Lung (tissue), 12 donors: ENCODE data around the gene TREML4. TPM values are rescaled to one million over a fixed set of nuclear protein-coding genes. Genes with fewer than 3 reads are reported as not detected.

ENCODE experiments used
- ATAC-seq: fragments of 200-7000 bp; cut with Tn5 transposase; one replicate; pipeline ENCODE4 v1.9.1; 2020; ENCODE audit warnings: moderate number of reproducible peaks; ENCODE audit not compliant: insufficient read depth, low FRiP score
- DNase-seq, 3 donors: peaks; one replicate each; pipeline ENCODE4 v3.0.0-alpha.2; 2013 to 2017
- H3K27ac ChIP-seq, 2 donors: one replicate each; pipeline ENCODE4 v1.5.1; 2013; ENCODE audit warnings: mild to moderate bottlenecking in 2 of 2, moderate library complexity in 2 of 2, control low read depth in 1 of 2, inconsistent platforms in 1 of 2, low read depth in 1 of 2, low read length in 1 of 2
- H3K27me3 ChIP-seq, 3 donors: one replicate each; pipeline ENCODE4 v1.5.1; 2013; ENCODE audit warnings: low read length in 2 of 3; ENCODE audit not compliant: control insufficient read depth in 3 of 3, insufficient read depth in 3 of 3
- H3K36me3 ChIP-seq, 4 donors: one replicate each; pipeline ENCODE4 v1.5.1; 2013; ENCODE audit warnings: low read length in 4 of 4, mild to moderate bottlenecking in 1 of 4, moderate library complexity in 1 of 4; ENCODE audit not compliant: control insufficient read depth in 4 of 4, insufficient read depth in 4 of 4
- H3K4me1 ChIP-seq, 5 donors: one replicate each; pipeline ENCODE4 v1.5.1; 2013; ENCODE audit warnings: low read length in 5 of 5, mild to moderate bottlenecking in 2 of 5, moderate library complexity in 1 of 5; ENCODE audit not compliant: control insufficient read depth in 5 of 5, insufficient read depth in 5 of 5
- H3K4me3 ChIP-seq: one replicate; pipeline ENCODE4 v1.5.1; 2013; ENCODE audit warnings: mild to moderate bottlenecking, control low read depth, moderate library complexity
- H3K9ac ChIP-seq, 2 donors: one replicate each; pipeline ENCODE4 v1.5.1; 2013; ENCODE audit warnings: low read length in 2 of 2, control low read depth in 1 of 2; ENCODE audit not compliant: insufficient read depth in 1 of 2
- H3K9me3 ChIP-seq, 4 donors: one replicate each; pipeline ENCODE4 v1.5.1; 2013; ENCODE audit warnings: low read length in 3 of 4, mild to moderate bottlenecking in 1 of 4, moderate library complexity in 1 of 4; ENCODE audit not compliant: control insufficient read depth in 4 of 4, insufficient read depth in 3 of 4
- WGBS, 2 donors: extraction: QIAGEN DNeasy Blood & Tissue Kit; methylation state at CpG; one replicate each; pipeline ENCODE4 v1.1.7; 2013; 5-methylcytosine and 5-hydroxymethylcytosine counted together
- polyA plus RNA-seq, 2 donors: library from polyadenylated mRNA; stranded (reverse); fragments of 200-250 nt; gene quantifications; one replicate each; pipeline ENCODE4 v1.2.1, GENCODE V29; 2013
- total RNA-seq, 2 donors: library from RNA; depleted of rRNA in 1 of 2; stranded (reverse); fragments of >200 nt in 1 of 2; gene quantifications; one replicate each; pipeline ENCODE4 v1.2.1, GENCODE V29; 2014 to 2021
- TF ChIP-seq, protein P1 (sequence below): IDR thresholded peaks from 2 replicates; pipeline ENCODE4 v1.5.1; 2012; ENCODE audit warnings: mild to moderate bottlenecking; ENCODE audit errors: control extremely low read depth, extremely low read depth
- donor health status: control.
- donor health status: control.
- donor health status: Bipolar disorder and iron deficiency.
- donor health status: healthy.
- donor health status: DM: yes; HTN: yes; CAD: no.

Gene TREML4
- total and polyA plus RNA-seq, 4 donors = 1.3 to 5.8 TPM; not detected in 2

DNA sequence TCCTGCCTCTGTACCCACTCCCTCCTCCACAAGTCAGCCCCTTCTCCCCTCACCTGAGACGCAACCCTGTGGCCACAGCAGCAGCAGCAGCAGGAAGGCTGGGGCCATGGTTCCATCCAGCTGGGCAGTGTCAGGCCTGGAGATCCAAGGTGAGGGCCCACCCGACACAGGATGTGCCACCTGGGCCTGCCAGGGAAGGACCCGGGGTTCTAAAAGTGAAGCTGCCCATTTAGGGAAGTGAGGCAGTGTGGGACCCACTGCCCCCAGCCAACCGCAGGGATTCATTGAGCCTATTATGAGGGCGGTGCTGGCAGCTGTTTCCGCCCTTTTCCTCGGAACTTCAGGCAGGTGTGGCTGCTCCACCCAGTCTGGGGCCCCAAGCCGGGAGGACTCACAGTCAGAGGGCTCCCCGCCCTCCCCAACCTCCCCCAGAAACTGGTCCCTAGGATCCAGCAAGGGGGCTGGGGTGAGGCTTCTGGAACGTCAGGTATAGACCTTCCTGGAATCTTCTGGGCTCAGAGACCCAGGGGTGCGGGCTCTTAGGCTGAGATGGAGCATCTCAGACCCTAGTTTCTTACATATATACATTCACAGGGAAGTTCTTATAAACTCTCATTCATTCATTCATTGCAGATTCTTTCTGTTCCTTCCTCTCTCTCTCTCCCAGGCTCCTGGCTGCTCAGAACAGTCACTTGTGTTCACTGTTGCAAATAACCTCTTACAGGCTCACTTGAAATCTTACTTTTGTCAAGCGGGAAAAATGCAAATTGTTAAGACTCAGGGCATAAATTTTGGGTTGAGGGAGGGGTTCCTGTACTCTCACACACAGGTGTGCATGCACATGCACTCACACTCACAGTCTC lies 27.0 kb upstream of the TREML4 start, which contains the start of gene TREML2:
Gene TREML2 (minus strand): TSS at position 249 of the 863 bp plus-strand sequence. CDS start 141 bp downstream, at position 108.
- peaks cover 0 to 6% (median 0%) of the 10 kb centered on the region in 3 donors for H3K27me3 ChIP-seq
- peak within 1 kb of the TSS in 1 of 2 donors; percentile 78 for H3K27ac ChIP-seq
- H3K4me1 ChIP-seq = peaks cover 0 to 2% (median 0%) of the 10 kb centered on the region in 5 donors
- TF ChIP-seq, protein P1, sequence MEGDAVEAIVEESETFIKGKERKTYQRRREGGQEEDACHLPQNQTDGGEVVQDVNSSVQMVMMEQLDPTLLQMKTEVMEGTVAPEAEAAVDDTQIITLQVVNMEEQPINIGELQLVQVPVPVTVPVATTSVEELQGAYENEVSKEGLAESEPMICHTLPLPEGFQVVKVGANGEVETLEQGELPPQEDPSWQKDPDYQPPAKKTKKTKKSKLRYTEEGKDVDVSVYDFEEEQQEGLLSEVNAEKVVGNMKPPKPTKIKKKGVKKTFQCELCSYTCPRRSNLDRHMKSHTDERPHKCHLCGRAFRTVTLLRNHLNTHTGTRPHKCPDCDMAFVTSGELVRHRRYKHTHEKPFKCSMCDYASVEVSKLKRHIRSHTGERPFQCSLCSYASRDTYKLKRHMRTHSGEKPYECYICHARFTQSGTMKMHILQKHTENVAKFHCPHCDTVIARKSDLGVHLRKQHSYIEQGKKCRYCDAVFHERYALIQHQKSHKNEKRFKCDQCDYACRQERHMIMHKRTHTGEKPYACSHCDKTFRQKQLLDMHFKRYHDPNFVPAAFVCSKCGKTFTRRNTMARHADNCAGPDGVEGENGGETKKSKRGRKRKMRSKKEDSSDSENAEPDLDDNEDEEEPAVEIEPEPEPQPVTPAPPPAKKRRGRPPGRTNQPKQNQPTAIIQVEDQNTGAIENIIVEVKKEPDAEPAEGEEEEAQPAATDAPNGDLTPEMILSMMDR = no peak
- no peaks in the 10 kb centered on the region for H3K9me3 ChIP-seq
- no peak for DNase-seq
- WGBS, 2 donors = 44 to 57% methylated on average over 12 of the region's 12 CpGs
- no peak within 1 kb of the TSS for H3K4me3 ChIP-seq
- H3K36me3 ChIP-seq = no peaks in the 10 kb centered on the region
- H3K9ac ChIP-seq = no peak within 1 kb of the TSS
- peak; percentile 63 for ATAC-seq

GRCh38 chr6:41201764-41202173 lies 26.4 kb upstream of the TREML4 start:
- no peak for DNase-seq
- Histone ChIP-seq H3K4me3 (no peak overlapping the region), H3K4me1 (peaks cover 0 to 2% (median 0%) of the 10 kb centered on the region in 5 donors), H3K36me3 (no peaks in the 10 kb centered on the region), H3K9ac (no peak overlapping the region), H3K9me3 (no peaks in the 10 kb centered on the region), H3K27me3 (peaks cover 0 to under 1% (median 0%) of the 10 kb centered on the region in 3 donors), H3K27ac (no peak overlapping the region)
- no peak for ATAC-seq
- WGBS, 2 donors = 31 to 49% methylated on average over 8 of the region's 8 CpGs
- TF ChIP-seq, protein P1 = no peak

- WGBS, 2 donors = 84 to 91% methylated on average over 1 of the region's 1 CpG
These were observed 24.0 kb upstream of the TREML4 start for GRCh38 chr6:41204156-41204555.

More at GRCh38 chr6:41204156-41204555, 24.0 kb upstream of the TREML4 start:
- Histone ChIP-seq H3K9me3 (peaks cover 0 to 6% (median 0%) of the 10 kb centered on the region in 4 donors), H3K4me1 (peaks cover 0 to 2% (median 0%) of the 10 kb centered on the region in 5 donors), H3K9ac (no peak overlapping the region), H3K27me3 (no peaks in the 10 kb centered on the region), H3K36me3 (no peaks in the 10 kb centered on the region), H3K4me3 (no peak overlapping the region), H3K27ac (no peak overlapping the region)
- no peak for DNase-seq
- no peak for ATAC-seq
- TF ChIP-seq, protein P1 = no peak
